CD4-positive, alpha-beta T cell treated with Interleukin-15 for 4 hours (primary cell): ENCODE data around the gene PLXNA4.
"Not testable (repeated sequence)": the region's sequence is repeated elsewhere in the genome, so short reads cannot be mapped to it uniquely, and the experiment has no call there.

Source experiments
- DNase-seq: peaks from one replicate; pipeline ENCODE4 v3.0.0-alpha.2; 2020; ENCODE audit warnings: low spot score

PLXNA4 gene

DNA sequence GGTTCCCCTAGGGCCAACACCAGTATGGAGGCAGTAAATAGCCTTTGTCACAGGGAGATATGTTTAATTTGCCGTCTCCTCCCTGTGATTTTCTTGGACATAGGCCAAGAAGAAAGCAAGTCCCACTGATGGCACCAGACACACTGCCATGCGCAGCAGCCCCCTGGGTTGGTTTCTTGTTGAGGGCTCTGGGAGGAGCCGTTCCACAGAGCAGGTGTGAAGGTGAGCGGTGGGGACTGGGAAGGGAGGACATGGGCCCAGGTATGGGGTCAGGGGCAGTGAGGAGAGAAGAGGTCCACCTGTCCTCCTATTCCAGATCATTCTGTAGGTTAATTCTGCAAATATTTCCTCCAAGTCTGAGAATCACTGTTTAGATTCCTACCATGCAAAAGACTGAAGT is 376.1 kb downstream of the PLXNA4 start:
- no peak for DNase-seq

- DNase-seq = no peak
These were observed 376.6 kb downstream of the PLXNA4 start for GRCh38 chr7:132199626-132200025.

GRCh38 chr7:132197772-132198171 is 378.5 kb downstream of the PLXNA4 start:
- no peak for DNase-seq

- DNase-seq = no peak
These were observed 382.4 kb downstream of the PLXNA4 start for GRCh38 chr7:132193898-132194297.

GRCh38 chr7:132192809-132193208 is 383.5 kb downstream of the PLXNA4 start:
- no peak for DNase-seq

DNA sequence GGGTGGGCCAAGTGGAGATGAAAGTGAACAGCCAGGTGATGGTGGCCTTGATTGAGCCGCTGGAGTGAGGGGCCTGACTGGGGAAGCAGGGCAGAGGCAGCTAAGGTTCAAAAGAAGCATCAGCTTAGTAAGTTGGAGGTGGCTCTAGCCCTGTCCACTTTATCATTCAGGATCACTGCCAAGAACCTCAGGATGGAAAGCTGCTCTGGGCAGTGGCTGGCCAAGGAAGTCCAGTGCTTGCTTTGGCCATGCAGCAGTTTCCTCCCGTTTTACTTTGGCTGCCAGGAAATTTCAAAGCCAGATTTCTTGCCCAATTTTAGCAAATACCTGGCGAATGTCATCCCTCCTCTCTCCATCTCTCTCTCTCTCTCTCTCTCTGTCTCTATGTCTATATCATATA is 384.9 kb downstream of the PLXNA4 start:
- DNase-seq = no peak

DNA sequence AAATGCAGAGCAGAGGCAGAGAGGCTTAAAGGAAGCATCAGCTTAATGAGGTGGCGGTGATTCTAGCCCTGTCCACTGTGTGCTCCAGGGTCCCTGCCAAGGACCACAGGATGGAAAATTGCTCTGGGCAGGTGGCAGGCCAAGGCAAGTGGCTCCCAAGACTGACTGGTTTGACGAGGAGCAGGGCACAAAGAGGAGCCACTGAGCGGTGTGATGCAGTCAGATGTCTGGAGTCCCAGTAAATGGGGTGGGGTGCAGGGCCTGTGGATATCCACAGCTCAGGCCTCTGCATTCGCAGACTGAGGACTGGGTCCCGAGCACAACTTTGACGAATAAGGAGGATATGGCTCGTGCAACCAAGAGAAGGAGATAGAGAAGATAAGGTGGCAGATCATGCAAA is 385.6 kb downstream of the PLXNA4 start:
- no peak for DNase-seq

- DNase-seq = no peak
These were observed 386.4 kb downstream of the PLXNA4 start for GRCh38 chr7:132189881-132190280.

GRCh38 chr7:132187869-132188789 is 388.1 kb downstream of the PLXNA4 start:
- no peak for DNase-seq

DNA sequence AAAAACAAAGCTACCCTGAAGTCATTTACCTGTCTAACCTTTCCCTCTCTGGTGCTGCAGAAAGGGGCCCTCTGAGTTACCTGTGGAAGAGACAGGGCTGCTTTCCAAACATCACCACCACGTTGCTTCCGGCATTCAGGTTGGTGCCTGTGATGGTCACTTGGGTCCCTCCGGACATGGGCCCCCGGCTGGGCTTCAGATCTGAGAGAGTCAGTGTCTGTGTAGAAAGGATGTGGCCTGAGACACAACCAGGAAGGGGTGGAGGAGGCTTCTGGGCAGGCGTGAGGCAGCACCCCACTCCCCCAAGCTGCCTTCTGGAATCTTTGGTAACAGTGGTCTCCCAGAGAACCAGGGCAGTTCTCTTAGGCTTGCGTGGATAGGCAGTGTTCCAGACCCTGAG is 388.9 kb downstream of the PLXNA4 start:
- no peak for DNase-seq

GRCh38 chr7:132185150-132185549 is 391.1 kb downstream of the PLXNA4 start:
- DNase-seq = no peak

DNA sequence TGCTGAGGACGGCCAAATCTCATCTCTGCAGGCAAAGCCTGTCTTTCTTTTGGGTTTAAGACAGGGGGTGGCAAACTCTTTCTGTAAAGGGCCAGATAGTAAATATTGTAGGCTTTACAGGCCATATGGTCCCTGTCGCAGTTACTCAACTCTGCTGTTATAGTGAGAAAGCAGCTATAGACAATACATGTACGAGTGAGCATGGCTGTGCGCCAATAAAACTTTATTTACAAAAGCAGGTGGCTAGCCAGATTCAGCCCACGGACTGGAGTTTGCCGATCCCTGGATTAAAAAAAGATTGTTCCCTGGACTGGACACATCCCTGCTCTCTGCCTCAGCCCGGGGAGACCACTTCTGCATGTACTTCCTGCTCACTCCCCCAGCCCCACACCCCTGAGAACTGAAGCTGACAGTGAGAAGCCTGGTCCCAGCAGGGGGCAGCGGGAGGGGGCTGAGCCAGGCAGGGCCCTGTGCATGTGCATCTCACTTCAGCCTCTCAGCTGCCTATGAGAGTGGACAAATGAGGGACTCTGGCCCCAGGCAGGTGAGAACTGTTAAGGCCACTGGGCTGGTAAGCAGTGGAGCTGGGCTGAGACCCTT is 392.4 kb downstream of the PLXNA4 start:
- no peak for DNase-seq

- DNase-seq = no peak
These were observed 393.3 kb downstream of the PLXNA4 start for GRCh38 chr7:132182992-132183391.

DNA sequence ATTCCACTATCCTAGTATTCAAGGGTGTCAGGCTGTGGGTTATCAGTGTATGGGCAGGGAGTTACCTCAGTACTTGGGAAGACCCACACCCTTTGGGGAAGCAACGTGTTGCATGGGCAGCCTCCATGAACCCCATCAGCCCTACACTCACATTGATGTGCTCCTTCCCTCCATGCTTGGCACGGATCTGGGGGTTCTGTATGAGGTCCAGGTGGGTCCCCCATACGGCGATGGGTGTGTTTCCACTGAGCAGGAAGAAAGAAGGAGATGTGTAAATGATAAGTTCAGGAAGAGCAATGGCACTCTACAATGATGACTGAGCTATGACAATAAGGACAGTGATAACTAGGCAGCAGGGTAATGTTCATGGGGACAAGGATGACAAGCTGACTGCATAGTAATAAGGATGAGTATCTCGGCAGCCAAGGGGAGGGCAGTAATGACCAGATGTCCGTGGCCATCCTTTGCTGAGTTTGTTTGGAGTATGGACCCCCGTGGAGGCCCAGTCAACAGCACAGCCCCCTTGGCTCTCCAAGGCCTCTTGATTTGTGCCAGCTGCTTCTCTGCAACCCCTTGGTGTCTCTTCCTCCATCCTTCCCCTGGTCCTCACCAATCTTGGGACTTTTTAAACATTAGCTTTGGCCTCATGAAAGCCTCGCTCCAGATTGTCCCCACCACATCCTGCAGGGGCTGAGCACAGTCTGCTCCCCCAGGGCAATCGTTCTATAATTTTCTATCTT is 394.2 kb downstream of the PLXNA4 start:
- no peak for DNase-seq

- no peak for DNase-seq
These were observed 394.9 kb downstream of the PLXNA4 start for GRCh38 chr7:132181371-132181770.

DNA sequence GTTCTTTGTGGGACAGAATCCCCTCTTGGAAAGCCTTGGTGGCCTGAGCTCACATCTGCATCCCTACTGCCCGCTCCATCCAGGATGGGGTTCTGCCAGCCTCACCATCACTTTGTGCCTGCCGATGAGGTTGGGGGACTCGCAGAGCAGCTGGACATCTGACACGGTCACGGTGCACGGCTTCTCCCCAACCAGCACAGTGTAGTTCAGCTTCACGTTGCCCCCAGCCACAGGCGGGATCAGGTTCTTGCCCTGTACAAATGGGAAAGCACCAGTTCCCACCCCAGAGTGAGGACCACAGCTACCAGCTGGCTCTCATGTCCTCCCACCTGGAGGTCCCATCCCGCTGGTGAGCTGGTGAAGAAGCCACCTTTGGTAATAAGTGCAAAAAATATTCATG is 395.8 kb downstream of the PLXNA4 start:
- DNase-seq = no peak

DNA sequence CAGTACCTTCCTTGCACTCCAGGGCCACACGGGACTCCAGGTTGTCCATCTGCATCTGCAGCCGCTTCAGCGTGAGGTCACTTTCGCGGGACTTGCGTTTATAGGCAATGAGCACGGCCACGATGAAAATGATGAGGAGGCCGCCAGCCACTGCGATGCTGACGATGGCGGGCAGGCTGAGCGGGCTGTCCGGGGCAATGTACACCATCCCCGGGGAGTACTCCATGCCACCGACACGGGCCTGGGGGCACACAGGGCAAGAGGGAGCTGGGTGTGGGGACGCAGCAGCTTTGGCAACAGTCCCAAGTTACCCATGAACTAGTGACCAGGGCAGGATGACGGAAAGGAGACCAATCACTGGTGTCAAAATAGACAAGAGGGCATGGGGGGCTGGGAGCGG is 396.6 kb downstream of the PLXNA4 start:
- DNase-seq = no peak

- no peak for DNase-seq
These were observed 397.2 kb downstream of the PLXNA4 start for GRCh38 chr7:132179080-132179430.

DNA sequence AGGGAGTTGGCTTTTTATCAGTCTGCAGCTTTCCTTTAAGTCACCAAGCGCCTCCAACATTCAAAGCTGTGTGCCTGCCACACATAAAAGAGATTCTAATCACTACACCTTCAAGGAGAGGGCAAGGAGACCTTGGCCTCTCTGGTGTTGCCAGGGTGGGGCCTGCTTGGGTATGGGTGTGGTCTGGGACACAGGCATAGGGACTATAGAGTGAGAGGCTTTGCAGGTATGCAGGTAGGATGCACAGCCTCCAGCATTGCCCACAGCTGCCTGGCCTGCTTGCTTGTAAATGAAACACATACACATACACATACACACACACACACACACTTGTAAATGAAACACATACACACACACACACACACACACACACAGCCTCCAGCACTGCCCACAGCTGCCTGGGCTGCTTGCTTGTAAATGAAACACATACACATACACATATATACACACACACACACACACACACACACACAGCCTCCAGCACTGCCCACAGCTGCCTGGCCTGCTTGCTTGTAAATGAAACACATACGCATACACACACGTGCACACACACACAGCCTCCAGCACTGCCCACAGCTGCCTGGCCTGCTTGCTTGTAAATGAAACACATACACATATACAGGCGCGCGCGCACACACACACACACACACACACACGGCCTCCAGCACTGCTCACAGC is 397.7 kb downstream of the PLXNA4 start:
- DNase-seq = not testable (repeated sequence)

GRCh38 chr7:132177708-132178401 is 398.4 kb downstream of the PLXNA4 start:
- no peak for DNase-seq

DNA sequence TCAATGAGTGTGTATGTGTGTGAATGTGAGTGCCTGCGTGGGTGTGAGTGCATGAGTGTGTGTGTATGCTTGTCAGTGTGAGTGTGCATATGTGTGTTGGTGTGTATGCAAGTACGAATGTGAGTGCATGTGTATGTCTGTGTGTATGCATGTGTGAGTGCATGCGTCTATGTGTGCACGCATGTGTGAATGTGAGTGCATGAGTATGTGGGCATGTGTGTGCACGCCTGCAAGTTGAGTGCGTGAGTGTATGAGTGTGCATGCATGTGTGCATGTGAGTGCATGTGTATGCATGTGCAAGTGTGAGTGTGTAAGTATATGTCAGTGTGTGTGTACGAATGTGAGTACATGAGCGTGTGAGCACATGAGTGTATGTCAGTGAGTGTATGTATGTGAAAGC is 399.6 kb downstream of the PLXNA4 start:
- DNase-seq = no peak

DNA sequence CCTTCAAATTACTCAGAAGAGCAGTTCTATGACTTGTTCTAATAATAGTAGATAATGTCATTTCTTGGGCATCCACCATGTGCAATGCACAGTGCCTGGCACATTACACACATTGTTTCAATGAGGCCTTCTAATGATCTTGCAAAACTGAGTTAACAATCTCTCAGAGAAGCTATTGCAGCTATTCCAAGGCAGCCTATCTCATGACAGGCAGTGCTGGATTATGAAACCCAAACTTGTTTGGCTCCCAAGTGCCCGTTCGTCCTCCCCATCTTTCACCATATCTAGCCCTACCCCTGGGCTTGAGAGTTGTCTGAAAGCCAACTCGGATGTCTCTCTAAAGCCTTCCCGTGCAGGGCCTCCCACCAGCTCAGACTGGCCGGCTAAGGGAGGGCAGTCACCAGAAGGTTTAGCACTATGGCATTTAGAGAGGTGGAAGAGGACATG is 405.1 kb downstream of the PLXNA4 start:
- DNase-seq = no peak
